RWPE1 (cell line): Measurements from ENCODE around the gene TMPRSS11D.

ENCODE experiments used
- CTCF ChIA-PET: fragments of 350-600 bp; sonication (Branson Sonifier 250); formaldehyde crosslinking; extraction: SDS; loops from one replicate; lab custom pipeline; 2021; lab: Yijun Ruan, JAX
- POLR2A ChIA-PET: fragments of 400-600 bp; formaldehyde crosslinking; extraction: SDS; loops from one replicate; lab custom pipeline; 2020; ENCODE audit warnings: antibody characterized with exemption; ENCODE audit not compliant: low non-redundant PET; lab: Yijun Ruan, JAX
- DNase-seq: peaks from one replicate; pipeline ENCODE4 v3.0.0; 2012; ENCODE audit warnings: low spot score
- H3K27ac ChIP-seq: fragments of 450-650 bp; 2 replicates; pipeline ENCODE4 v1.5.1; 2017
- TF ChIP-seq, protein P1 (sequence below): fragments of 450-650 bp; conservative IDR thresholded peaks from 2 replicates; pipeline ENCODE4 v1.5.1; 2017; ENCODE audit warnings: low read depth, mild to moderate bottlenecking

The TMPRSS11D gene

DNA sequence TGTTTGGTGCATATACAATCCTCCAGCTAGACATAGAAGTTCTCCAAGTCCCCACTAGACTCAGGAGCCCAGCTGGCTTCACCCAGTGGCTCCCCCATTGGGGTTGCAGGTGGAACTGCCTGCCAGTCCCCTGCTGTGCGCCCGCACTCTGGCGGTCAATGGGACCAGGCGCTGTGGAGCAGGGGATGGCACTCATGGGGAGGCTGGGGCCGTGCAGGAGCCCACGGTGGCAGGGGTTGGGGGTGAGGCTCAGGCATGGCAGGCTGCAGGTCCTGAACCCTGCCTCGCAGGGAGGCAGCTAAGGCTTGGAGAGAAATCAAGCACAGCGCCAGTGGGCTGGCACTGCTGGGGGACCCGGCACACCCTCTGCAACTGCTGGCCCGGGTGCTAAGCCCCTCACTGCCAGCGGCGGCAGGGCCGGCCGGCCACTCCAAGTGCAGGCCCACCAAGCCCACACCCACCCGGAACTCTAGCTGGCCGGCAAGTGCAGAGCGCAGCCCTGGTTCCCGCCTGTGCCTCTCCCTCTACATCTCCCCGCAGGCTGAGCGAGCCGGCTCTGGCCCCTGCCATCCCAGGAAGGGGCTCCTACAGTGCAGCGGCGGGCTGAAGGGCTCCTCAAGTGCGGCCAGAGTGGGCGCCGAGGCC is 12.7 kb upstream of the TMPRSS11D start:
- ChIA-PET CTCF (no interaction called here), POLR2A (no interaction called here)
- DNase-seq = no peak
- TF ChIP-seq, protein P1, sequence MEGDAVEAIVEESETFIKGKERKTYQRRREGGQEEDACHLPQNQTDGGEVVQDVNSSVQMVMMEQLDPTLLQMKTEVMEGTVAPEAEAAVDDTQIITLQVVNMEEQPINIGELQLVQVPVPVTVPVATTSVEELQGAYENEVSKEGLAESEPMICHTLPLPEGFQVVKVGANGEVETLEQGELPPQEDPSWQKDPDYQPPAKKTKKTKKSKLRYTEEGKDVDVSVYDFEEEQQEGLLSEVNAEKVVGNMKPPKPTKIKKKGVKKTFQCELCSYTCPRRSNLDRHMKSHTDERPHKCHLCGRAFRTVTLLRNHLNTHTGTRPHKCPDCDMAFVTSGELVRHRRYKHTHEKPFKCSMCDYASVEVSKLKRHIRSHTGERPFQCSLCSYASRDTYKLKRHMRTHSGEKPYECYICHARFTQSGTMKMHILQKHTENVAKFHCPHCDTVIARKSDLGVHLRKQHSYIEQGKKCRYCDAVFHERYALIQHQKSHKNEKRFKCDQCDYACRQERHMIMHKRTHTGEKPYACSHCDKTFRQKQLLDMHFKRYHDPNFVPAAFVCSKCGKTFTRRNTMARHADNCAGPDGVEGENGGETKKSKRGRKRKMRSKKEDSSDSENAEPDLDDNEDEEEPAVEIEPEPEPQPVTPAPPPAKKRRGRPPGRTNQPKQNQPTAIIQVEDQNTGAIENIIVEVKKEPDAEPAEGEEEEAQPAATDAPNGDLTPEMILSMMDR = no peak
- H3K27ac ChIP-seq = no peak overlapping the region

DNA sequence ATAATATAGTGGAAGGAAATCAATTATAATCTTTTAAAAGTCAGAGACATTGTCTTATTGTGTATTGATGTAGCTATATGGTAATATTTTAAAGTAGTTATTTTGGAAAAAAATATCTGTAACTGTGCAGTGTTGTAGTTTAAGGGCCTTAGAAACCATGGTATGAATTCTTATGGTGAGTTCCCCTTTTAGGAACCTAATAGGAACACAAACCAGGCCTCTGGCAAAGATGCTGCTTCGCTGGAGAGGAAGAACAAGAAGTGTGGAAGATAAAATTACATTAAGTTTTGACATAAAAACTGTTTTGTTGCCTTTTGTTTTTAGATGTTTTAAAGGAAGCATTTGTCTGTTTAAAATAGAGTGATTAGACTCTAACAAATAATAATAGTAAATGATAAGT is 10.9 kb upstream of the TMPRSS11D start:
- no peak for DNase-seq
- TF ChIP-seq, protein P1 = no peak
- CTCF ChIA-PET = no interaction called here
- no peak overlapping the region for H3K27ac ChIP-seq
- POLR2A ChIA-PET = no interaction called here

DNA sequence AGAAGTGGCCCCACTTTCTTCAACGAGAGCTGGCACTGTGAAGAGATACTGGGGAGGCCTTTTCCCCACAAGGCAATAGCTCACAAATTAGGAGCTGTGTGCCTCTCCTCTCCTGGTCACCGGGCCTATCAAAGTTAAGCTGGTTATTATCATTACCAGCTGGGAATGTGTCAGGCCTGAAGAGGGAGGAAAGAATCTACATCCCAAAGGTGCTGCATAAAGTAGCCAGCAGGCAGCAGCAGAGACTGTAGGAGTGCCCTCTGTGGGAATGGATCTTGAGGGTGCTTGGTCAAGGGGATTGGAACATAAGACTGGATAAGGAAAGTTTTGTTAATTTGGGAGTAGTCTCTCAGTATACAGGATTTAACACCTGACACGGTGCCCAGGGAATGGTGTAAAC is 9.1 kb upstream of the TMPRSS11D start:
- H3K27ac ChIP-seq = no peak overlapping the region
- TF ChIP-seq, protein P1 = no peak
- CTCF ChIA-PET = interaction anchor here (0.8 kb wide), 1 partner anchor 347 kb away, joined by 3 read pairs; no protein-coding TSS in a partner anchor
- POLR2A ChIA-PET = no interaction called here
- no peak for DNase-seq

DNA sequence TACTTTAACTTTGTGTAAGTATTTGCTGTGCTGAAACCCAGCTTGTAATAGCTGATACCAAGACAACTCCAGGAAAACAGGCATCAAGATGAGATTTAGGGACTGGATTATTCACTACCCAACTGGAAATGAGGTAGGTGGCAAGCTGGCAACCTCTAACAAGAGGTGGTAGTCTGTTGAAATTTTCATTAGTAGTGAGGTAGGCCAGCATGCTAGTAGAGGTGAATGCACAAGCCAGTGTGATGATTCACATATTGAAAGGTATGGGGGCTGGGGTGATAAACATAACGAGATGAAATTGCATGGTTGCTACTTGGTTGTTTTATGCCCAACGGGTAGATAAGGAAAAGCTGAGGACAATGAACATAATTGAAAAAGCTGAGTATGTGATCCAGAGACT is 8.5 kb upstream of the TMPRSS11D start:
- ChIA-PET CTCF (interaction anchor here (0.6 to 0.8 kb wide), 2 partner anchors 278 to 346 kb away, joined by 3 read pairs; no protein-coding TSS in a partner anchor), POLR2A (no interaction called here)
- no peak overlapping the region for H3K27ac ChIP-seq
- no peak for DNase-seq
- TF ChIP-seq, protein P1 = no peak

DNA sequence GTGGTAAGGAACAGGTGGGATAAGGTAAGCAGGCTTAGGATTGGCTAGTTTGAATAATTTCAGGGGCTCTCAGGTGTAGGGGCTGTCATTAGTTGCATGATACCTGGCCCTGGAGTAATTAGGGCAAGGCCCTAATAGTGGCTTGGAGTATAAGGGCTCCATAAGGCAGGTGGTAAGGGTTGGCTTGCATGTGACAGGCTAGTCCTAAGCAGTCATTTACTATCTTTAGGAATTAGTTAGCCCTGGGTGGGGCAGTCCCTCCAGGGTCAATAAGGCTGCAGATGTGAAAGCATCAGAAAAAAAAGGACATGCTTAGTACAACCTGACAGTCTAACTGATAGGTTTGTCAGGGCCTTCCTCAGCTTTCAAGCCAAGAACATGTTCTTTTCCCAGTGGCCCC is 7.8 kb upstream of the TMPRSS11D start:
- ChIA-PET POLR2A (no interaction called here), CTCF (interaction anchor here (0.7 kb wide), 1 partner anchor 1939 kb away, joined by 3 read pairs; no protein-coding TSS in a partner anchor)
- DNase-seq = no peak
- TF ChIP-seq, protein P1 = no peak
- H3K27ac ChIP-seq = no peak overlapping the region

DNA sequence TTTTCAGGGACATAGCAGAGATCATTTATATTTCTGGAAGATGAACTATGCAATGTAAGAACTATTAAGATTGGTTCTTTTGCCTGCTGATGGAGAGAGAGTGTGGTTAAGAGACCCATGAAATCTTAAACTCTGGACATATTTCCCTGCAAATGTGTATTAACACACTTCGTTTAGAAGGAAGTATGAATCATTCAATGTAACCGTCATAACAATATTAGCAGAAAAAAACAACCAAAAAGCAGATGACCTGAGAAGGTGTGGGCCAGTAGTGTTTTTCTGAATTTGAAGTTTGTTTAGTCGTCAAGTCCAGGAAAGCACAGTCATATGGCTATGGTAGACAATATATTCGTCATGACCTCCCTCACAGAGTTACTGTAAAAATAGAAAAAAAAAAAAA is 2.5 kb upstream of the TMPRSS11D start:
- CTCF ChIA-PET = interaction anchor here (0.8 kb wide), 1 partner anchor 11 kb away, joined by 6 read pairs; no protein-coding TSS in a partner anchor
- no peak for DNase-seq
- H3K27ac ChIP-seq = no peak overlapping the region
- TF ChIP-seq, protein P1 = no peak
- POLR2A ChIA-PET = no interaction called here
